K562 (cell line): ENCODE data around the gene HNF1B. TPM values are rescaled to one million over a fixed set of nuclear protein-coding genes. Genes with fewer than 3 reads are reported as not detected.

Experiments
- ATAC-seq: fragments of 200-7000 bp; cut with Tn5 transposase; 3 replicates; pipeline ENCODE4 v1.9.1; 2020; ENCODE audit warnings: moderate library complexity
- BruUV-seq: library from RNA; stranded (reverse); fragments of 400-500 nt; replicated peaks from 2 replicates; lab custom pipeline; 2021; lab: Mats Ljungman, UMichigan
- CTCF ChIA-PET: fragments of 300-600 bp; formaldehyde crosslinking; extraction: SDS; loops from one replicate; lab custom pipeline; 2021; ENCODE audit warnings: low intra/inter-chr PET ratio; lab: Yijun Ruan, JAX
- POLR2A ChIA-PET: fragments of 300-600, 350-650 bp; sonication (Branson Sonifier 250); formaldehyde crosslinking; extraction: SDS; loops from one replicate; lab custom pipeline; 2021; ENCODE audit warnings: antibody characterized with exemption, inconsistent platforms; lab: Yijun Ruan, JAX
- DNase-seq, 4 experiments: peaks; one replicate each; pipeline versions ENCODE4 v3.0.0 to v3.0.0-alpha.2; 2011 to 2018; ENCODE audit warnings: low spot score in 3 of 4, mixed read lengths in 3 of 4; ENCODE audit errors: extremely low read depth in 1 of 4
- FAIRE-seq: peaks from 2 replicates; lab custom pipeline; 2011; peaks lifted over from hg19 to GRCh38; lab: Jason Lieb, UNC
- H2AFZ ChIP-seq: 2 replicates; pipeline ENCODE4 v1.6.0; 2011; ENCODE audit warnings: low read depth, low read length, control low read depth, inconsistent platforms
- H3K27ac ChIP-seq: fragments of 200-600 bp; 3 replicates; pipeline ENCODE4 v1.8.0; 2011; ENCODE audit warnings: low read depth, mild to moderate bottlenecking, control low read depth, inconsistent platforms, low read length, moderate library complexity, mixed read lengths; ENCODE audit errors: extremely low read depth
- H3K27me3 ChIP-seq, 2 experiments: fragments of 300-600 bp in 1 of 2; 2 replicates in 1 of 2; 3 replicates in 1 of 2; pipeline versions ENCODE4 v1.6.0 to v1.8.0; 2011; ENCODE audit warnings: inconsistent platforms in 2 of 2, low read length in 2 of 2, mild to moderate bottlenecking in 1 of 2, mixed read lengths in 1 of 2, moderate library complexity in 1 of 2; ENCODE audit not compliant: control insufficient read depth in 2 of 2, insufficient read depth in 2 of 2
- H3K36me3 ChIP-seq: fragments of 300-600 bp; 3 replicates; pipeline ENCODE4 v1.8.0; 2011; ENCODE audit warnings: mild to moderate bottlenecking, low read length, inconsistent platforms; ENCODE audit not compliant: control insufficient read depth, insufficient read depth
- H3K4me1 ChIP-seq, 2 experiments: fragments of 200-600 bp in 1 of 2; replicated peaks in 1 of 2; 2 replicates in 1 of 2; 3 replicates in 1 of 2; pipeline versions ENCODE4 v1.5.1 to v1.8.0; 2011; ENCODE audit warnings: inconsistent platforms in 2 of 2, low read length in 2 of 2, mild to moderate bottlenecking in 1 of 2, mixed read lengths in 1 of 2, moderate library complexity in 1 of 2; ENCODE audit not compliant: control insufficient read depth in 2 of 2, insufficient read depth in 2 of 2
- H3K4me2 ChIP-seq: 2 replicates; pipeline ENCODE4 v1.6.1; 2011; ENCODE audit warnings: low read length, control low read depth, inconsistent platforms, mixed read lengths; ENCODE audit not compliant: insufficient read depth
- H3K4me3 ChIP-seq: fragments of 200-600 bp; sonication (generic), shearing (Covaris generic); 2 replicates; pipeline ENCODE4 v1.5.1; 2016; ENCODE audit warnings: control low read depth, inconsistent platforms
- H3K79me2 ChIP-seq: fragments of 200-600 bp; 3 replicates; pipeline ENCODE4 v1.8.0; 2011; ENCODE audit warnings: low read length, inconsistent platforms; ENCODE audit not compliant: control insufficient read depth, insufficient read depth
- H3K9ac ChIP-seq, 2 experiments: 2 replicates each; pipeline versions ENCODE4 v1.6.0 to v1.6.1; 2011; ENCODE audit warnings: low read depth in 2 of 2, low read length in 2 of 2, control low read depth in 1 of 2, inconsistent platforms in 1 of 2, mild to moderate bottlenecking in 1 of 2, mixed read lengths in 1 of 2; ENCODE audit not compliant: insufficient read depth in 1 of 2
- H3K9me1 ChIP-seq: one replicate; pipeline ENCODE4 v1.6.0; 2011; ENCODE audit warnings: inconsistent platforms, mild to moderate bottlenecking, low read length, moderate library complexity; ENCODE audit not compliant: control insufficient read depth, insufficient read depth
- H3K9me3 ChIP-seq: replicated peaks from 2 replicates; pipeline ENCODE4 v1.5.1; 2011; ENCODE audit warnings: low read depth, low read length, inconsistent platforms; ENCODE audit not compliant: control insufficient read depth, insufficient read depth
- H4K20me1 ChIP-seq: replicated peaks from 2 replicates; pipeline ENCODE4 v1.6.1; 2011; ENCODE audit warnings: low read length, inconsistent platforms, mixed read lengths; ENCODE audit not compliant: control insufficient read depth, insufficient read depth
- ZNF175 ChIP-seq: fragments of 200-800 bp; sonication (Bioruptor generic); IDR thresholded peaks from 2 replicates; pipeline ENCODE4 v1.6.1; 2016; ENCODE audit warnings: low read depth, mild to moderate bottlenecking, missing genetic modification characterization, missing compliant biosample characterization
- ZNF76 ChIP-seq: fragments of 250-450 bp; sonication (Bioruptor Pico); IDR thresholded peaks from 2 replicates; pipeline ENCODE4 v1.4.0; 2020; ENCODE audit warnings: mild to moderate bottlenecking, moderate library complexity, borderline replicate concordance
- WGBS: fragments of 100-300 bp; shearing (Covaris generic); methylation state at CpG from one replicate; pipeline ENCODE4 v1.1.6; 2016; ENCODE audit warnings: low coverage, mixed read lengths; ENCODE audit not compliant: insufficient coverage; ENCODE audit errors: missing lambda C conversion rate; 5-methylcytosine and 5-hydroxymethylcytosine counted together
- in situ Hi-C: fragments of 300-500 bp; cut with MboI; formaldehyde crosslinking; loops from 4 replicates; pipeline ENCODE4 v1.15.0; 2018; ENCODE audit warnings: inconsistent platforms, mixed read lengths
- intact Hi-C: fragments of 100-400 bp; cut with micrococcal nuclease; formaldehyde crosslinking; loops from 2 replicates; pipeline ENCODE4 v1.14.2; 2022
- polyA plus RNA-seq, 8 experiments: library from polyadenylated mRNA; depleted of rRNA in 4 of 8; stranded (reverse) in 5 of 8; unstranded in 3 of 8; fragments of >200 nt; fragmentation: Nextera tagmentation in 2 of 8; fragmentation: Illumina TruSeq in 1 of 8; extraction: Ambion mirVana in 2 of 8; extraction: Trizol in 1 of 8; gene quantifications; 2 replicates each; pipeline versions ENCODE4 v1.2.1 to v1.2.3, GENCODE V29; 2011 to 2014; ENCODE audit warnings: inconsistent platforms in 1 of 8, missing spikeins in 1 of 8
- total RNA-seq, 7 experiments: library from RNA; depleted of rRNA in 6 of 7; stranded (reverse); fragments of >200 nt in 6 of 7; fragmentation: Illumina TruSeq in 2 of 7; extraction: Trizol in 2 of 7; gene quantifications; 2 replicates each; pipeline versions ENCODE4 v1.2.1 to v1.2.3, GENCODE V29; 2011 to 2021; ENCODE audit warnings: low replicate concordance in 1 of 7
- TF ChIP-seq, protein P1 (sequence below): sonication (generic); formaldehyde crosslinking; IDR thresholded peaks from 2 replicates; pipeline ENCODE4 v1.8.1; 2023; ENCODE audit warnings: missing genetic modification reagents, mild to moderate bottlenecking, borderline replicate concordance

HNF1B gene
- total and polyA plus RNA-seq, 9 of the 15 experiments (the other 6 are each of a cell fraction or from before 2014, with no cell fraction given) = not detected

DNA sequence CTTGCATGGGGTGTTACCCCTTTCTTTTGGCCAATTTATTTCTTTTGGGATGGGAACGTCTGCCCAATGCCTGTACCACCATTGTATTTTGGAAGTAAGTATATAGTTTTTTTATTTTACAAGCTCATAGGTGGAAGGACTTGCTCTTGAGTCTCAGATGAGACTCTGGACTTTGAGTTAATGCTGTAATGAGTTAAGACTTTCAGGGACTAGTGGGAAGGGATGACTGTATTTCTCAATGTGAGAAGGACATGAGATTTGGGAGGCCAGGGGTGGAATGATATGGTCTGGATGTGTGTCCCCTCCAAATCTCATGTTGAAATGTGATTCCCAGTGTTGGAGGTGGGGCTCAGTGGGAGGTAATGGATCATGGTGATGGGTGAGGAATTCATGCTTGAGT, 49.1 kb downstream of the HNF1B start:
- CTCF ChIA-PET = no interaction called here
- FAIRE-seq = no peak
- no TSS peak for BruUV-seq
- peaks cover 15 to 38% of the 10 kb centered on the region in 2 experiments for H3K27me3 ChIP-seq
- TF ChIP-seq, protein P1, sequence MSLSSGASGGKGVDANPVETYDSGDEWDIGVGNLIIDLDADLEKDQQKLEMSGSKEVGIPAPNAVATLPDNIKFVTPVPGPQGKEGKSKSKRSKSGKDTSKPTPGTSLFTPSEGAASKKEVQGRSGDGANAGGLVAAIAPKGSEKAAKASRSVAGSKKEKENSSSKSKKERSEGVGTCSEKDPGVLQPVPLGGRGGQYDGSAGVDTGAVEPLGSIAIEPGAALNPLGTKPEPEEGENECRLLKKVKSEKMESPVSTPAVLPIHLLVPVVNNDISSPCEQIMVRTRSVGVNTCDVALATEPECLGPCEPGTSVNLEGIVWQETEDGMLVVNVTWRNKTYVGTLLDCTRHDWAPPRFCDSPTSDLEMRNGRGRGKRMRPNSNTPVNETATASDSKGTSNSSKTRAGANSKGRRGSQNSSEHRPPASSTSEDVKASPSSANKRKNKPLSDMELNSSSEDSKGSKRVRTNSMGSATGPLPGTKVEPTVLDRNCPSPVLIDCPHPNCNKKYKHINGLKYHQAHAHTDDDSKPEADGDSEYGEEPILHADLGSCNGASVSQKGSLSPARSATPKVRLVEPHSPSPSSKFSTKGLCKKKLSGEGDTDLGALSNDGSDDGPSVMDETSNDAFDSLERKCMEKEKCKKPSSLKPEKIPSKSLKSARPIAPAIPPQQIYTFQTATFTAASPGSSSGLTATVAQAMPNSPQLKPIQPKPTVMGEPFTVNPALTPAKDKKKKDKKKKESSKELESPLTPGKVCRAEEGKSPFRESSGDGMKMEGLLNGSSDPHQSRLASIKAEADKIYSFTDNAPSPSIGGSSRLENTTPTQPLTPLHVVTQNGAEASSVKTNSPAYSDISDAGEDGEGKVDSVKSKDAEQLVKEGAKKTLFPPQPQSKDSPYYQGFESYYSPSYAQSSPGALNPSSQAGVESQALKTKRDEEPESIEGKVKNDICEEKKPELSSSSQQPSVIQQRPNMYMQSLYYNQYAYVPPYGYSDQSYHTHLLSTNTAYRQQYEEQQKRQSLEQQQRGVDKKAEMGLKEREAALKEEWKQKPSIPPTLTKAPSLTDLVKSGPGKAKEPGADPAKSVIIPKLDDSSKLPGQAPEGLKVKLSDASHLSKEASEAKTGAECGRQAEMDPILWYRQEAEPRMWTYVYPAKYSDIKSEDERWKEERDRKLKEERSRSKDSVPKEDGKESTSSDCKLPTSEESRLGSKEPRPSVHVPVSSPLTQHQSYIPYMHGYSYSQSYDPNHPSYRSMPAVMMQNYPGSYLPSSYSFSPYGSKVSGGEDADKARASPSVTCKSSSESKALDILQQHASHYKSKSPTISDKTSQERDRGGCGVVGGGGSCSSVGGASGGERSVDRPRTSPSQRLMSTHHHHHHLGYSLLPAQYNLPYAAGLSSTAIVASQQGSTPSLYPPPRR (CRISPR knock-in tag) = no peak
- no peak for TF ChIP-seq ZNF175
- no peak for TF ChIP-seq ZNF76
- TF ChIP-seq, all 486 proteins: peak for 0
- POLR2A ChIA-PET = interaction anchor here (0.6 kb wide), 2 partner anchors 32 to 87 kb away, joined by 3 read pairs; no protein-coding TSS in a partner anchor
- ATAC-seq (no peak), DNase-seq (no peak)
- WGBS = 0% methylated on average over 1 of the region's 1 CpG
- in situ Hi-C loops (no loop called here), intact Hi-C loops (no loop called here)
- Histone ChIP-seq H3K9ac (no peak overlapping the region), H3K4me1 (no peaks in the 10 kb centered on the region), H3K36me3 (no peaks in the 10 kb centered on the region), H3K9me3 (no peaks in the 10 kb centered on the region), H3K27ac (no peak overlapping the region), H3K4me2 (no peak overlapping the region), H2AFZ (no peak overlapping the region), H4K20me1 (no peaks in the 10 kb centered on the region), H3K79me2 (no peaks in the 10 kb centered on the region), H3K4me3 (no peak overlapping the region), H3K9me1 (no peaks in the 10 kb centered on the region)
